ENCODE measurements around the gene SLC4A2.

The SLC4A2 gene

DNA sequence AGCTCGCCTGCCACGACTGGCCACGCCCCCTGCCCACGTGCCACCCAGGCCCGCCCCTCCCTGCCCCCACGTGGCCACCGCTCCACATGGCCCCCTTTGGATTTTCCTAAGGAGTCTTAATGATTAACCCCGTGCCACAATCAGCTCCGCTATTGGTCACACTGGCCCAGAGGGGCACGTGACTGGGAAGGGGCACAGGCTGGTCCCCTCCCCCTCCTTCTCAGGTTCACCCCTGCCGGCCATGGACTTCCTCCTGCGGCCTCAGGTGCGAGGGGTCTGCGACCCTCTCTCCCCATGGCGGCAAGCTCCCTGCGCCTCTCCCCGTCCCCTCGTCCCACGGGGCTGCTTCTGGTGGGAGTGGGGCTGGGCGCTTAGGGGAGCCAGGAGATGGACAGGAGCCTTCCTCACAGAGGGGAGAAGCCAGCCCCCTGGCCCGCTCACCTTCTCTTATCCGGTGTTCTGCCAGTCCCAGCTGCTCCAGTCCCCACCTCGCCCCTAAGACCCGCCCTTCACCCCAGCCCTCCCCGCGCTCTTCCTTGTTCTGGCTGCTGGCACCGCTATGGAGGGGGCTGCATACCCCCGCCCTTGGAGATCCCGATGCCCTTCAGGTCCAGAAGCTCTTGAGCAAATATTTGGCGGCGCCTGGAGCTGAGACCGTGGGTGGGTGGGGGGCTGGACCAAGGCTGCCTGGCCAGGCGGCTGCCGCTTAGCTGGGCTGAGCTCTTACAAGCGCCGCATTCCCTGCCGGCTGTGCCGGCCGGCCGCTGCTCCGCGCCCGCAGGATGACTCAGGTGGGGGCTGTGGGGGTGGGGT, 3.2 kb downstream of the SLC4A2 start:
- H3K4me3 ChIP-seq (ENCODE audit: insufficient read length, low read depth) = peak overlapping the region; percentile 74
- no peaks in the 10 kb centered on the region for H3K27me3 ChIP-seq (ENCODE audit: insufficient read depth, insufficient read length)
- peak overlapping the region; percentile 81 for H3K9ac ChIP-seq (ENCODE audit: insufficient read length, low read depth)
- H3K4me1 ChIP-seq (ENCODE audit: insufficient read depth, insufficient read length) = peaks cover 7% of the 10 kb centered on the region
- peak; percentile 91 for DNase-seq (ENCODE audit: low read depth, low spot score)
- TF ChIP-seq SUZ12 (IDR thresholded peaks at IDR 0.05; ENCODE audit: extremely low read depth, insufficient read depth, insufficient read length) (no peak), YY1 (IDR thresholded peaks at IDR 0.05; ENCODE audit: insufficient read depth, insufficient read length) (no peak), ZNF274 (IDR thresholded peaks at IDR 0.05; ENCODE audit: low read depth, low read length) (no peak)
- H3K36me3 ChIP-seq (ENCODE audit: insufficient read depth, insufficient read length, low read length) = peaks cover 38% of the 10 kb centered on the region
- H3K9me3 ChIP-seq (ENCODE audit: insufficient read depth, low read length) = no peaks in the 10 kb centered on the region

DNA sequence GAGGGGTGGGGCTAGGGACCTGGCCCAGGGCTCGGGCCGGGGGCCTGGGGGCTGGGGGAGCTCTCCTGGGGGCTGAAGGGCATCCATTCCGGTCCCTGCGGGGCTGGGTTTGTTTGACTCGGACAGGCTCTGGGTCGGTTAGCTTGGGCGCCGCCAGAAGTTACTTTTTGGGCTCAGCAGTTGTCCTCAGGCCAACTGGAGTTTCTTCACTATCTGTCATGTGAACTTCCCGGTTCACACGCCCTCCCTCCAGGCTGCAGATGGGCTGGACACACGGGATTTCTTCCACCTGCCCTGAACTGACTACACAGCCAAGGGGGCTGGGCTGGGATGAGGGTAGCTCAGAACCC, 3.8 kb downstream of the SLC4A2 start:
- TF ChIP-seq SUZ12 (IDR thresholded peaks at IDR 0.05; ENCODE audit: extremely low read depth, insufficient read depth, insufficient read length) (no peak), ZNF274 (IDR thresholded peaks at IDR 0.05; ENCODE audit: low read depth, low read length) (no peak), YY1 (IDR thresholded peaks at IDR 0.05; ENCODE audit: insufficient read depth, insufficient read length) (no peak)
- Histone ChIP-seq H3K27me3 (ENCODE audit: insufficient read depth, insufficient read length) (no peaks in the 10 kb centered on the region), H3K9ac (ENCODE audit: insufficient read length, low read depth) (peak overlapping the region; percentile 50), H3K36me3 (ENCODE audit: insufficient read depth, insufficient read length, low read length) (peaks cover 41% of the 10 kb centered on the region), H3K4me1 (ENCODE audit: insufficient read depth, insufficient read length) (peaks cover 7% of the 10 kb centered on the region), H3K4me3 (ENCODE audit: insufficient read length, low read depth) (peak overlapping the region; percentile 42), H3K9me3 (ENCODE audit: insufficient read depth, low read length) (no peaks in the 10 kb centered on the region)
- no peak for DNase-seq (ENCODE audit: low read depth, low spot score)

DNA sequence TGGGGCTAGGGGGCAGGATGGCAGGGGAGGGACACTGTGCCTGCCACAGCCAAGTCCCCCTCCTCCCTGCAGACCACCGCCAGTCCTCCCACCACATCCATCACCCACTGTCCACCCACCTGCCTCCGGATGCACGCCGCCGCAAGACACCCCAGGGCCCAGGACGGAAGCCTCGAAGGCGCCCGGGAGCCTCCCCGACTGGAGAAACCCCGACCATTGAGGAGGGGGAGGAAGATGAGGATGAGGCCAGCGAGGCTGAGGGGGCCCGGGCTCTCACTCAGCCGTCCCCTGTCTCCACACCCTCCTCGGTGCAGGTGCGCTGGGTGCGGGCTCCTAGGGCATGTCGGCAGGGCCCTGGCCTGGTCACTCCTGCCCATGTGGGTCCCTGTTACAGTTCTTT, 5.1 kb downstream of the SLC4A2 start:
- DNase-seq (ENCODE audit: low read depth, low spot score) = no peak
- peaks cover 7% of the 10 kb centered on the region for H3K4me1 ChIP-seq (ENCODE audit: insufficient read depth, insufficient read length)
- peaks cover 48% of the 10 kb centered on the region for H3K36me3 ChIP-seq (ENCODE audit: insufficient read depth, insufficient read length, low read length)
- no peak overlapping the region for H3K9ac ChIP-seq (ENCODE audit: insufficient read length, low read depth)
- TF ChIP-seq ZNF274 (IDR thresholded peaks at IDR 0.05; ENCODE audit: low read depth, low read length) (no peak), SUZ12 (IDR thresholded peaks at IDR 0.05; ENCODE audit: extremely low read depth, insufficient read depth, insufficient read length) (no peak), YY1 (IDR thresholded peaks at IDR 0.05; ENCODE audit: insufficient read depth, insufficient read length) (no peak)
- no peaks in the 10 kb centered on the region for H3K9me3 ChIP-seq (ENCODE audit: insufficient read depth, low read length)
- no peaks in the 10 kb centered on the region for H3K27me3 ChIP-seq (ENCODE audit: insufficient read depth, insufficient read length)
- no peak overlapping the region for H3K4me3 ChIP-seq (ENCODE audit: insufficient read length, low read depth)

DNA sequence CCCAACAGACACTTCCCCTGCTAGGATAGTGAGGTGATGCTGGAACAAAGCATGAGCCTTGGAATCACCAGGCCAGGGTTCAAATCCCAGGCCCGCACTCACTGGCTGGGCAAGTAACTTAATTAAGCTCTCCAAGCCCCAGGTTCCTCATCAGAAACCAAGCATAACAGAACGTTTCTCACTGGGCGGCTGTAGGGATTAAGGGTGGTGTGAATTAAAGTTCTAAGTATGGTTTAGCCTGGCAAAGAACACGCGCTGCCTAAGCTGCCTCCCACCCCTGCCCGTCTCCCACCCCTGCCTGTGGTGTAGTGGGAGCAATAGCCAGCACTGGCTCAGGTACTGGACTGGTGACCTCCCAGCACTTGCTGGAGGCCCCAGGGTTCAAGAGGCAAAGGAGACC, 5.6 kb downstream of the SLC4A2 start:
- Histone ChIP-seq H3K9me3 (ENCODE audit: insufficient read depth, low read length) (no peaks in the 10 kb centered on the region), H3K4me3 (ENCODE audit: insufficient read length, low read depth) (no peak overlapping the region), H3K9ac (ENCODE audit: insufficient read length, low read depth) (no peak overlapping the region), H3K4me1 (ENCODE audit: insufficient read depth, insufficient read length) (peaks cover 7% of the 10 kb centered on the region), H3K27me3 (ENCODE audit: insufficient read depth, insufficient read length) (no peaks in the 10 kb centered on the region), H3K36me3 (ENCODE audit: insufficient read depth, insufficient read length, low read length) (peaks cover 54% of the 10 kb centered on the region)
- no peak for TF ChIP-seq YY1 (IDR thresholded peaks at IDR 0.05; ENCODE audit: insufficient read depth, insufficient read length)
- TF ChIP-seq ZNF274 (IDR thresholded peaks at IDR 0.05; ENCODE audit: low read depth, low read length) = no peak
- no peak for TF ChIP-seq SUZ12 (IDR thresholded peaks at IDR 0.05; ENCODE audit: extremely low read depth, insufficient read depth, insufficient read length)
- no peak for DNase-seq (ENCODE audit: low read depth, low spot score)

DNA sequence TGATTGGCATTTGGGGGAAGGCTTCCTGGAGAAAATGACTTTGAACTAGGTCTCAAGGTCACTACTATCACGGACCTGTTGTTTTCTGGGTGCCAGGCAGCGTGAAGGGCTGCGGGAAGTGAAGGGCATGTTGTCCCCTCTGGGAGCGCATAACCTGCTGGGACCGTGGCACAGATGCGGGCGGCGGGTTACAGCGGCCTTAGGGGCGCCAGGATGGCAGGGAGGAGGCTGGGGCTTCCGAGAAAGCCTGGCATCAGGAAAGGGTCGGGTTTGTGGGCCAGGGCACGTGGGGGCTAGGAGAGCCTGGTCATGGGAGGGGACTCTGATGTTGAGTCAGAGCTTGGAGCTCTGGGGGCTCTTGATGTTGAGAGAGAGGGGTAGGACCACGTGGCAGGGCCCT, 6.1 kb downstream of the SLC4A2 start:
- Histone ChIP-seq H3K4me1 (ENCODE audit: insufficient read depth, insufficient read length) (peaks cover 7% of the 10 kb centered on the region), H3K4me3 (ENCODE audit: insufficient read length, low read depth) (no peak overlapping the region), H3K9me3 (ENCODE audit: insufficient read depth, low read length) (no peaks in the 10 kb centered on the region), H3K9ac (ENCODE audit: insufficient read length, low read depth) (no peak overlapping the region), H3K27me3 (ENCODE audit: insufficient read depth, insufficient read length) (no peaks in the 10 kb centered on the region), H3K36me3 (ENCODE audit: insufficient read depth, insufficient read length, low read length) (peaks cover 59% of the 10 kb centered on the region)
- TF ChIP-seq SUZ12 (IDR thresholded peaks at IDR 0.05; ENCODE audit: extremely low read depth, insufficient read depth, insufficient read length) (no peak), ZNF274 (IDR thresholded peaks at IDR 0.05; ENCODE audit: low read depth, low read length) (no peak), YY1 (IDR thresholded peaks at IDR 0.05; ENCODE audit: insufficient read depth, insufficient read length) (no peak)
- DNase-seq (ENCODE audit: low read depth, low spot score) = no peak

GRCh38 chr7:151066273-151066974, 7.0 kb downstream of the SLC4A2 start:
- H3K4me1 ChIP-seq (ENCODE audit: insufficient read depth, insufficient read length) = peaks cover 7% of the 10 kb centered on the region
- peaks cover 68% of the 10 kb centered on the region for H3K36me3 ChIP-seq (ENCODE audit: insufficient read depth, insufficient read length, low read length)
- TF ChIP-seq SUZ12 (IDR thresholded peaks at IDR 0.05; ENCODE audit: extremely low read depth, insufficient read depth, insufficient read length) (no peak), ZNF274 (IDR thresholded peaks at IDR 0.05; ENCODE audit: low read depth, low read length) (no peak), YY1 (IDR thresholded peaks at IDR 0.05; ENCODE audit: insufficient read depth, insufficient read length) (no peak)
- H3K9ac ChIP-seq (ENCODE audit: insufficient read length, low read depth) = no peak overlapping the region
- H3K9me3 ChIP-seq (ENCODE audit: insufficient read depth, low read length) = no peaks in the 10 kb centered on the region
- no peaks in the 10 kb centered on the region for H3K27me3 ChIP-seq (ENCODE audit: insufficient read depth, insufficient read length)
- DNase-seq (ENCODE audit: low read depth, low spot score) = no peak
- no peak overlapping the region for H3K4me3 ChIP-seq (ENCODE audit: insufficient read length, low read depth)

GRCh38 chr7:151068069-151068773, 8.8 kb downstream of the SLC4A2 start:
- no peak for DNase-seq (ENCODE audit: low read depth, low spot score)
- H3K36me3 ChIP-seq (ENCODE audit: insufficient read depth, insufficient read length, low read length) = peaks cover 81% of the 10 kb centered on the region
- H3K4me1 ChIP-seq (ENCODE audit: insufficient read depth, insufficient read length) = peaks cover 7% of the 10 kb centered on the region
- no peaks in the 10 kb centered on the region for H3K27me3 ChIP-seq (ENCODE audit: insufficient read depth, insufficient read length)
- no peak overlapping the region for H3K9ac ChIP-seq (ENCODE audit: insufficient read length, low read depth)
- no peak overlapping the region for H3K4me3 ChIP-seq (ENCODE audit: insufficient read length, low read depth)
- H3K9me3 ChIP-seq (ENCODE audit: insufficient read depth, low read length) = no peaks in the 10 kb centered on the region
- no peak for TF ChIP-seq SUZ12 (IDR thresholded peaks at IDR 0.05; ENCODE audit: extremely low read depth, insufficient read depth, insufficient read length)
- no peak for TF ChIP-seq ZNF274 (IDR thresholded peaks at IDR 0.05; ENCODE audit: low read depth, low read length)
- TF ChIP-seq YY1 (IDR thresholded peaks at IDR 0.05; ENCODE audit: insufficient read depth, insufficient read length) = no peak

All from NT2/D1 (cell line).